DMS53 treated with DMSO at 0.1 percent for 48 hours (cell line): ENCODE measurements around the gene SNX24.
A peak's percentile ranks its signal among the peaks of the same experiment; 100 is the strongest.
"Not testable (repeated sequence)": the region's sequence is repeated elsewhere in the genome, so short reads cannot be mapped to it uniquely, and the experiment has no call there.

Experiments
- DNase-seq: peaks from one replicate; lab custom pipeline; 2025; ENCODE audit not compliant: unreplicated experiment; lab: John Stamatoyannopoulos, UW

Gene SNX24

GRCh38 chr5:122870219-122870856 lies 24.9 kb downstream of the SNX24 start:
- no peak for DNase-seq

- DNase-seq = no peak
These were observed 26.2 kb downstream of the SNX24 start for GRCh38 chr5:122871661-122872060.

DNA sequence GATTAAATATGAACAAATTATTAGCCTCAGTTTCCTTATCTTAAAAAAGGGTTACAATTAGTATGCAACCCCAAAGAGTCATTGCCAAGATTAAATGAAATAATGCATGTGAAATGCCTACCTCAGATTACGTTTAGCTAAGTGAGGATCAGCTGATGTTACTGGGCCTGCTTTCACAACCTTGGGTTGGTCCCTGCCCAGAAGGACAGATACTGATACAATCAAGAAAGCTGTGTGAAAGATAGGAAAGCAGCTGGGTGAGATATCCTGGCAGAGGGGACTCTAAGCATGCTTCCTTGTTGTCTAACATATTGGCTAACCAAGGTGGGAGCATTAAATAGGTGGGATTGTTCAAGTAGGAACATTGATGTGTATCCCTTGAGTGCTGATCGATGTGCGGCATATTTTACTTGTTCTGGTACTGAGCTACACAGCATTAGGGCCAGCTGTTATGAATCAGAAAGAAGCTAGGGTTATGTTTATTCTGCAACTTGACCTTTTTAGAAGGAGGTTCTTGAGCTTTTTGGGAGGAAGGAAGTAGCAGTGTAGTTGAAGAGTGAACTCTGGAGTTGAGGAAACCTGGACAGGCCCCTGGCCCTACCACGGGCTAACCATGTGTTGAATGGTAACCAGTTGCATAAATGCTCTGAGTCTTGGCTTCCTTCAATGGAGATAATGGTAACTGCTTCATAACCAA lies 28.9 kb downstream of the SNX24 start:
- no peak for DNase-seq

- no peak for DNase-seq
These were observed 32.1 kb downstream of the SNX24 start for GRCh38 chr5:122877518-122877917.

- DNase-seq = no peak
These were observed 33.7 kb downstream of the SNX24 start for GRCh38 chr5:122879076-122879475.

DNA sequence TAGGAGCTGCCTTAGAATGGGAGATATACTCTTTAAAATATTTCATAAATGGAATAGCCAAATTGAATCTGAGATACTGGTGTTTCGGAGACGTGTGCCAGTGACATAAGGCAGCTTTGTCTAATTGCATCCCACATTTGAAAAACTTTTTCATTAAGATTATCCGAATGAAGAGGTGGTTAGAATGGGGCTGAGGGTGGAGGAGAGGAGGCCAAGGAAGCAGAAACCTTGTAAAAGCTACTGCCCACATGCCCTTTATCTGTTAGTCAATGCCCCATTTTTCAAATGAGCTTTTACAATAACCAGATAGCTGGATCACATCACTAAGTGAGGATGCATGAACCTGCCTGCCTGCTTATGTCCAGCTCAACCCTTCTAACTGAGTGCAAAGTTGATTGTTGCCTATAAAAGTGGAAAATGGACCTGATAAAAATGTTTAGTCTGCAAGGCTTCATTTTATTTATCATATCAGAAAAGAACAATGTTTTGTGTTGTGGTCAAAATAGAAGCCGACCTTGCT lies 34.8 kb downstream of the SNX24 start:
- DNase-seq = no peak

DNA sequence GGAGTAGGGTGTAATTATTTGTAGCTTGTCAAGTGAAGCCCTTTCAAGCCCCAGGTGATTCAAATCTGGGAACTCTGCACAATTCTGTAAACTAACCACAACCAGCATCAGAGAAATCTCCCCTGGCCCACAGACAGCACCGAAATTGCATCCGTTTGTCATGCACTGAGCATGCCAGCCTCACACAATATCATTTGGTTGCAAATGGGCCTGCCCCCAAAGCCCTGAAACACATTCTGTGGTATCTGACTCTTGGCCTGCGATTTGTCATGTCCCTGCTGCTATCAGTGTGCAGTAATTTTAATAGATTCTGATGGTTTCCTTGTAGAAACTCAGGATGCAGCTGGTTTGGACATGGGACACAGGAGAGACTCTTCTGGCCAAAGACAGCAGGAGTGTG lies 35.3 kb downstream of the SNX24 start:
- no peak for DNase-seq

DNA sequence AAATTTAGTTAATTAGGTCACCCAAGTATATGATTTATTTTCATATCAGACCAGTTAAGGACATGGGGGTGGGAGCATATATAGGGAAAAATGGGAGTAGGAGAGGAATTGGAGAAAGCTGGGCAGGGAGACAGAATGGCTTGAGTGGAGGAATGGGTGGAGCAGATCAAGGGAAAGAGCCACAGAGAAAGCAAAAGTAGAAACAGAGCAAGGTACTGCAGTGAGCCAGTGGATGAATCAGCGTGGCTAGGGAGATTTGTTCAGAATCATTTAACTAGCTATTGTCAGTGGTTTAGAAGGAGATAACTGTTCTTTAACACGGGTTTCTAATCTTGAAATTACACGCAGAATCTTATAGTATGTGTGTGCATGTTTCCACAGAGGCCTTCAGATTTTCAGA lies 37.4 kb downstream of the SNX24 start:
- no peak for DNase-seq

DNA sequence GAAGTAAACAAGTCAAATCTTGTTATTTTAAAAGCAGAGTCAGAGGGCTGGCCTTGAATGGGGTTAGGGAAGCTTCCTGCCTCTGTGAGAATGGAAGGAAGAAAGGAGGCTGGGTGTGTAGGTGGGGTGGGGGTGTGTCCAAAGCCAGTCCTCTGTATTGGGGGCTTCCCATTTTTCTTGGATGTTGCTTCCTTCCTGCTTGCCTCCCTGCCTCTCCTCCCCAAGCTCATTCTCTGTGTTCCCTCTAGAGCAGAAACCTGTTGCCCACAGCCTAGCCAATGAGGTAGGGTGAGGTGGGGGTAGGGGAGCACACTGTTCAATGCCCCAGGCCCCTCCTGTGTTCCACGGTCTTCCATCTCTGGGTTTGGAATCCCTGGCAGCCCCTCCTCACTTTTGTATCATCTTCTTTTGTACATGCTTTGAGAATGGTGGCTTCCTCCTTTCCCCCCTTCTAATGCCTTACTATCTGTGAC lies 39.7 kb downstream of the SNX24 start:
- DNase-seq = no peak

DNA sequence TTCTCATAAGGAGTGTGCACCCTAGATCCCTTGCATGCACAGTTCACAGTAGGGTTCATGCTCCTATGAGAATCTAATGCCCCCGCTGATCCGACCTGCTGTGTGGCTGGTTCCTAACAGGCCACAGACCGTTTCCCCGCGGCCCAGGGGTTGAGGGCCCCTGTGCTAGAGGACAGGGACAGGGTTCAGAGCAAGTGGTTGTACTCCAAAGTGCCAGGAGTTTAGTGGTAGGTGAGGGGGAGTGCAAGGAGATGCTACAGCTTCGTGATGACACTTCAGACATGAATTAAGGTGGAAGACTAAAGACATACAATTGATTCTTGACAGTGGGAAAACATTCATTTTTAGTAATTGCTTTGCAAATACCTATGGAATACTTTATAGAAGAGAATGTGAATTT lies 40.5 kb downstream of the SNX24 start:
- DNase-seq = no peak

DNA sequence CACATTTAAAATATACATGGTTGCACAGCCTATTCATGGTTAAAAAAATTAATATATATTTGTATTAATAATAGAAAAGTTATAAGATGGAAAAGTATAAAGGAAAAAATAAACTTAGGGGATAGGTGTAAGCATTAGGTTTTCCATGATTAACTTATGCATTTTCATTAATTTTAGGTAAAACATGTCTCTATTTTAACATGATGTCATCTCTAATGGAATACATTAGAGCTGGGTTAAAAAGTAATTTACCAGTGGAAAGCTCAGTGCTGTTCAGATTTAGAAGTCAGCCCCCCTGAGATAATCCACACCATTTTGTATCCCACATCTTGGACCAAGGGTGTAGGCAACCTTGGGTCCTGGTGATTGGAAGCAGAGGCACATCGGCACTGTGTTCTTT lies 49.7 kb downstream of the SNX24 start:
- DNase-seq = no peak

- DNase-seq = peak; percentile 11
These were observed 51.3 kb downstream of the SNX24 start for GRCh38 chr5:122896598-122897282.

GRCh38 chr5:122897283-122897602 lies 51.8 kb downstream of the SNX24 start:
- no peak for DNase-seq

DNA sequence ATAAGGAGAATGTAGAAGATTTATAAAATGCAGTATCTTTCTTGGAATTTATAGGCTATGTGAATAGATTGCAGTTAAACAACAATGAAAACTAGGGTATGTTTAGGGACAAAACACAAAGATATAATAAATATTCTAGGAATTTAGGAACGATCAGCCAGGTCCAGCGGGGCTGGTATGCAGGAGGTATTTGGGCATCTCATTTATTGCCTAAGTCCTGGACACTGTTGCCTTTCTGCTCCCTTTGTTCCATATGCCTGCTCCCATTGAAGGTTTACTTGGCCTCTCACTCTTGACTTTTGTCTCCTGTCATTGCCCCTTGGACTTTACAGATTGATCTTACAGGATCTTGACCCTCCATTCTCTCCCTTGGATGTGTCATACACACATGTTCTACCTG lies 55.9 kb downstream of the SNX24 start:
- no peak for DNase-seq

DNA sequence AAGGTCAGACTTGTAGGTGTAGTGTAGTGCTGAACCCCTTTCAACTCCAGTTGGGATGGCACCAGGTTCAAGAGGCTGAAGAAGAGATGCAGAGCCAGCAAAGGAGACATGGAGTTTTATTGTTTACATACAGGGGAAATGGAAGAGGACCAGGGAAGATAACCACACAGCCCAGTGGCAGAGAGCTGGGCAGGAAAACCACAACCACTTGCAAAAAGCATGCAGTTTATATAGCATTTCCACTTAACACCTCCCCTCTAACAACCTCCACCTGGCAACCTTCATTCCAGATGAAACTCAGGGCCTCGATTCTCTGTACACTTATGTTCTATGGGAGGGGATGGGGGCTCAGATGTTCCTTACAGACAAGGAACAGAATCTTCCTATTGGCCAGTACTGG lies 56.9 kb downstream of the SNX24 start:
- DNase-seq = no peak

DNA sequence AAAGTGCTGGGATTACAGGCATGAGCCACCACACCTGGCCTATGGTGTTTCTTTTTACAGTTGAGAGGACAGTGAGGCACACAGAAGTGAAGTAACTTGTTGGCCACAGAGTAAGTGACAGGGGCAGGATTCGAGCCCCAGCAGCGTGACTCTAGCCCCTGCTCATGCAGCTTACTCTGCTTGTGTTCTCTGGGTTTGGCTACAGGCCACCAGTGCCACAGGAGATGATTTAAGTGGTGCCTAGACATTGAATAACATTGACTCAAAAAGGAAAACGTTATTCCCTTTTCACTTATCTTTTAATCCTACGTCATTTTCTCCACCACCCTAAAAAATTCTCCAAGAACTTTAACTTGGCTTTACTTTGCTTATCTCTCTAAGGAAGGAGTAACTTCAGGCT lies 61.4 kb downstream of the SNX24 start:
- no peak for DNase-seq

GRCh38 chr5:122907276-122907675 lies 61.9 kb downstream of the SNX24 start:
- DNase-seq = no peak

DNA sequence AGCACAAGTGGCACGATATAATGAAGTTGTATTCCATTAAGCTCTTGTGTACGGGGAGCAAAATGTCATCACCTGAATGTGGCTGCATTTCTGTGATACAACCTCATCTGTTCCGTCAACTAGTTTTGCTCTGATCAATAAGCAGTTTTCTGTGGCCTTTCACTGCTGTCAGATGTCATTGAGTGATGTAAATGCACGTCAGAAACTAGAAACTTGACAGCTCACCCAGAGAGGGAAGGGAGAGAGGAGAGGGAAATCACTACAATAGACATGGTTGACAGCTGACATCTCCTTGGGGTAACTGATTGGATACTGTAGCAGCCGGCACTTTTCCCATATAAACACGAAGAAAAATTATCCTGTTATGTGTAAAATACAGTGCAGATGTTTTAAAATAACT lies 62.7 kb downstream of the SNX24 start:
- no peak for DNase-seq

- no peak for DNase-seq
These were observed 63.2 kb downstream of the SNX24 start for GRCh38 chr5:122908662-122909061.

GRCh38 chr5:122909470-122910100 lies 64.2 kb downstream of the SNX24 start:
- no peak for DNase-seq

DNA sequence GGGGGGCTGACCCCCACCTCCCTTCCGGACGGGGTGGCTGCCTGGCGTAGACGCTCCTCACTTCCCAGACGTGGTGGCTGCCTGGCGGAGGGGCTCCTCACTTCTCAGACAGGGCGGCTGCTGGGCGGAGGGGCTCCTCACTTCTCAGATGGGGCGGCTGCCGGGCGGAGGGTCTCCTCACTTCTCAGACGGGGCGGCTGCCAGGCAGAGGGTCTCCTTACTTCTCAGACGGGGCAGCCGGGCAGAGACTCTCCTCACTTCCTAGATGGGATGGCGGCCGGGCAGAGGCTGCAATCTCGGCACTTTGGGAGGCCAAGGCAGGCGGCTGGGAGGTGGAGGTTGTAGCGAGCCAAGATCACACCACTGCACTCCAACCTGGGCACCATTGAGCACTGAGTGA lies 68.0 kb downstream of the SNX24 start:
- DNase-seq = not testable (repeated sequence)
